ENCODE measurements around the gene MFSD6L.

The MFSD6L gene

GRCh38 chr17:8791910-8792270 lies 7.3 kb downstream of the MFSD6L start:
- DNase-seq (ENCODE audit: low read depth): peak; percentile 49

- no peak for DNase-seq (ENCODE audit: low read depth)
Measured at GRCh38 chr17:8791248-8791909, 7.8 kb downstream of the MFSD6L start.

- no peak for DNase-seq (ENCODE audit: low read depth)
Measured at GRCh38 chr17:8789743-8790142, 9.4 kb downstream of the MFSD6L start.

GRCh38 chr17:8788998-8789397 lies 10.2 kb downstream of the MFSD6L start:
- DNase-seq (ENCODE audit: low read depth): no peak

GRCh38 chr17:8785547-8786413 lies 13.4 kb downstream of the MFSD6L start:
- DNase-seq (ENCODE audit: low read depth): peak; percentile 50

GRCh38 chr17:8782176-8782575 lies 17.0 kb downstream of the MFSD6L start:
- no peak for DNase-seq (ENCODE audit: low read depth)

GRCh38 chr17:8781776-8782175 lies 17.4 kb downstream of the MFSD6L start:
- DNase-seq (ENCODE audit: low read depth): no peak

- no peak for DNase-seq (ENCODE audit: low read depth)
Measured at GRCh38 chr17:8776881-8777280, 22.3 kb downstream of the MFSD6L start.

GRCh38 chr17:8776248-8776647 lies 22.9 kb downstream of the MFSD6L start:
- no peak for DNase-seq (ENCODE audit: low read depth)

- no peak for DNase-seq (ENCODE audit: low read depth)
Measured at GRCh38 chr17:8766731-8767130, 32.4 kb downstream of the MFSD6L start.

GRCh38 chr17:8762012-8762411 lies 37.2 kb downstream of the MFSD6L start:
- DNase-seq (ENCODE audit: low read depth): no peak

- DNase-seq (ENCODE audit: low read depth): no peak
Measured at GRCh38 chr17:8758137-8758596, 41.0 kb downstream of the MFSD6L start, which contains the start of gene SPDYE4. TSS of gene SPDYE4 (minus strand) at chr17:8758546. CDS start at chr17:8758382, 164 bp downstream.

- DNase-seq (ENCODE audit: low read depth): no peak
Measured at GRCh38 chr17:8757189-8757588, 42.0 kb downstream of the MFSD6L start.

GRCh38 chr17:8755590-8756255 lies 43.4 kb downstream of the MFSD6L start:
- DNase-seq (ENCODE audit: low read depth): no peak

- DNase-seq (ENCODE audit: low read depth): no peak
Measured at GRCh38 chr17:8754890-8755289, 44.3 kb downstream of the MFSD6L start.

GRCh38 chr17:8753976-8754440 lies 45.2 kb downstream of the MFSD6L start:
- DNase-seq (ENCODE audit: low read depth): no peak

- DNase-seq (ENCODE audit: low read depth): no peak
Measured at GRCh38 chr17:8753136-8753975, 45.8 kb downstream of the MFSD6L start.

GRCh38 chr17:8749616-8750015 lies 49.5 kb downstream of the MFSD6L start:
- no peak for DNase-seq (ENCODE audit: low read depth)

- DNase-seq (ENCODE audit: low read depth): no peak
Measured at GRCh38 chr17:8747742-8748141, 51.4 kb downstream of the MFSD6L start.

Measured in fibroblast of gingiva (primary cell).